M059J (cell line): ENCODE data around the gene TAF1B. TPM values are rescaled to one million over a fixed set of nuclear protein-coding genes. Genes with fewer than 3 reads are reported as not detected.
A peak's percentile ranks its signal among the peaks of the same experiment; 100 is the strongest.

Experiments used
- DNase-seq: peaks from one replicate; pipeline ENCODE4 v3.0.0-alpha.2; 2012; ENCODE audit warnings: low read depth
- total RNA-seq: library from RNA; depleted of rRNA; stranded (reverse); fragments of >200 nt; shearing (Covaris generic); gene quantifications from 2 replicates; pipeline ENCODE4 v1.2.3, GENCODE V29; 2014

Gene TAF1B
- total RNA-seq, 1 experiment from 2014 or later = 30.3 TPM

DNA sequence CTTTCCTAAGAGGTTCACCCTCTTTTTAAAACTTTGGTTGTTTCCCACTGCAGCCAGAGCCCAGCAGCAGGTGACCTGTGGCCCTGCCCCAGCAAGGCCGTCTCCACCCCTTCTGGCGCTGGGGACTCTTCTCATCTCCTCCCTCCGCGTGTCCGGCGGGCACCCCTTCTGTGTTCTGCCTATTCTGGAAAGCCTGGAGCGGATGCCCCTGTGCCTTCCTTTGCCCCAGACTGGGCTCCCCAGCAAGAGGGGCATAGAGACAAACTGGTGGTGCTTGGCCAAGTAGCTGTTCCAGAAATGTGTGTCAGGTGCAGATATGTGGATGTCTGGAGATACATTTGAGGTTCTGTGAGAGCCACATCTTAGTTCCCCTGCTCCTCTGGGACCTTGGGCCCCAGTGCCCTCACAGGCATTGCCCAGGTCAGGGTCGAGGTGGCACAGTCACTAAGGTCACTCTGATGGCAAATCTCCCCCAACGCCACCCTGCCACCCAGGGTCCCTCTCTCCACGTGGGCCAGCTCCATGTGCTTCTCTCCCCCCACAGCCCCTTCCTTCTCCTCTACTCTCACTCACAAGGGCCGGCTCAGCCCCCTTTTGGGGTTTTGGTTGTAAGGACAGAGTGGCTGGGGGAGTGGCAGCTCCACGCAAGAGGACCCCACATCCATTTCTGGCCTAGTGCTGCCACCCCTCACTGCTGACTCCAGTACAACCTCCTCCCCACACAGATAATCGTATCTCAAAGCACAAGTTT, 35.5 kb upstream of the TAF1B start:
- no peak for DNase-seq

DNA sequence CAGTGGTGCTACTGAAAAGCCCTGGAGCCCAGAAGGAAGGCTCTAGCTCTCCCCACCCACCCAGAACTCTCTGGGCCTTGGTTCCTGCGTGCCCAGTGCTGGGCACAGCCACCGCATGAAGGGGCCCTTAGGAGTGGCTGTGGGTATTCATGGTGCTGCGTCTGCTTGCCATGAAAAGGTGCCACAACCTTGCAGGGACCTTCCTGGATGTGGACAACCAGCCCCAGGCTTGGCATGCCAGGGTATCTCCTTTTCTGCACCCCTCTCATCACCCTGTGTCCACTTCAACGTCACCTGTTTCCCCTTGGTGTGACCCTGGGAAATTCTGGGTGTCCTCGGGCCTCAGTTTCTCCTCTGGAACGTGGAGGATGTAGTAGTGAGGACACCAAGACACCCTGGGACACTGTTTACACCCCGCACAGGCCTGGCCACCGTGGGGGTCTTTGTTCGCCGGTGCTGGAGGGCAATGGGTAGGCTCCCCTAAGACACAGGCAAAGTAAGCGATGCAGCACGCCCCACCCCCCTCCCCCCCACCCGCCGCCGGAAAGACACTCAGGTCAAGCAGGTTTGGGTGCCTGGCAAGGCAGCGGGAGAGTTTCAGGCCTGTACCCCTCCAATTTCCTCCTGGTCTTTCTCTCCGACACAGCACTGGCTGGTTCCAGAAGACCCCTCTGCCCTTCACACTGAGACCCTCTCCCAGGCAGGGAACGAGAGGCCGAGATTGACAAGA, 34.8 kb upstream of the TAF1B start:
- DNase-seq = no peak

DNA sequence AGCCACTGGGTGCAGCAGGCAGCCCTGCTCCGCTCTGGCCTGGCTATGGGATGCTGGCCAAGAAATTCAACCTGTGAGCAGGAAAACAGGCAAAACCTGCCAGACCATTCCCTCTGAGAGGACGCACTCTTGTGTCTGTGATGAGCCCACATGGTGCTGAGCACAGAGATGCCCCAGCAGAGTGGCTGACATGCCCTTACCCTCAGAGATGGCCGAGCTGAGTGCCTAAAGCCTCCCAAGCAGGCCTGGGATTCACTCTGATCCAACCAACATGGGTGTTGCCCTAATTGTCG, 34.3 kb upstream of the TAF1B start:
- DNase-seq = no peak

DNA sequence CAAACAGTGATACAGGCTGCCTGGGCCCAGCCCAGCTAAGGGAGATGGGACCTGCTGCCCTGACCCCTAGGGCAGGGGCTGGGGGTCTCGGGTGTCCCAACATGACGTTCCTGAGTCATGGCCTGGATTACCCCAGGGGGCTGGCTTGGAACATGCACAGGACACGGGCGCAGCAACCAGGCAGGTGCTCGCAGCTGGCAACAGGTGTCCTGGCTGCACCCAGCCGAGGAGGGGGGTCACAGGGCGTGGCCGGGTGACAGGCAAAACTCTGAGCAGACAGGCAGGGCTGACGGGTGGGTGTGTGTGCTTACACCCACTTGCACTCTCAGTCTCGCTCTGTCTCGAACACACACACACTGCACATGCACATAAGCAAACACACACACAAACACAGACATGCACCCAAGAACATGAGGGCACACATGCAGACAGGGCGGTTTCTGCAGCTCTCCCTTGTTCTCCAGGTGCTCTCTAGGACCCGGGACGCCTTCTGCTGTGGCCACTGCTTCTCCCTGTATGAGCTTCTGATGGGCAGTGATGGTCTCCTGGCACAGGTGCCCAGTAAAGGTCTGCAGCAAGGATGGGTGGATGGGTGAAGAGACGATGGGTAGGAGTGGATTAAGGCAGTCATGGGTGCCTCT, 33.7 kb upstream of the TAF1B start:
- no peak for DNase-seq

DNA sequence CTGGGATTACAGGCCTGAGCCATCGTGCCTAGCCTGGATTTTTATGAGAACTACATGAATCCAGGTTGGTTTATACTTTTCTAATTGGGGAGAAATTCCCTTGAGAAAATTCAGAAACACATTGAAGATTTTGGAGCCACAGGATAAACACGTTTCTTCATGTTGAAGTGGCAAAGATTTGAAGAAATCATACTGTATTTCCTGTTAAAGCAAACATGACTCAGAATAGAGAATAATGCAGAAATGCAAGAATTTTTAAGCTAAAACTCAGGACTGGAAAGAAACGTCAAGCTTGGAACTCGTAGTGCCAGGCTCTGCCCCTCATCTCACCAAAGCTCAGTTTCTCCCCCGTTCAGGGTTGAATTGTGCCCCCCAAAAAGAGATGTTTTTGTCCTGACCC, 32.1 kb upstream of the TAF1B start:
- no peak for DNase-seq

DNA sequence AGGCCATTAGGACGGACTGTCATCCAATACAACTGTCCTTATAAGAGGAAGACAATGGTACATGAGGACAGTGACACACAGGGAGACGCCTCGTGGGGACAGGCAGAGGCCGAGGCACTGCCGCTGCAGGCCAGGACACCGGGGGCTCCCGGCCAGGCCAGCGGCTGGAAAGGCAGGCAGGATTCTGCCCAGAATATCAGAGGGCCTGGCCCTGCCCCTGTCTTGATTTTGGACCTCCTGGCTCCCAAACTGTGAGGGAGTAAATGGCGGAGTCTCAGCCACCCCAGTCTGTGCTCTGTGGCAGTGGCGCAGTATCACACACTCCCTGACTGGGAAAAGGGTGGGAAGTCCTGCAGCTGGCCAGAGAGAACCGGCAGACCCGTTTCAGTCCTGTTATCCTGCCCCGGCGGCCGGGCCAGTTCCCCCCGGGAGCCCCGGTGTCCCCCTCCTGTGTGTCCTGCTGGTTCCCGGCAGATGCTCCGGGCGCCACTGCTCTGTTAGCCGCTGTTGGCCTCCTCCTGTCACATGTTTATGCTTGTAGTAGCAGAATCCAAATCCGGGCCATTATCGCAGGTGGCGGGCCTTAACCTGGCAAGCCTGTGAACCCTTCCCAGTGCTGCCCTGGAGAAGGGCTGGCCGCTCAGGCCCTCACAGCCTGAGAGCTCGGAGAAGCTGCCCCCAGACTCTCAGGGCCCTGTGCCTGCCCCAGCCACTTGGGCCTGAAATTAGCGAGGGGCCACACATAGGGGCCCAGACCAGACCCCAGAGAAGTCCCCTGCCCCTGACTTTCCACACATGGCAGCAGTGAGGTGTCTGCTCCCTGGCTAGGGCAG, 31.4 kb upstream of the TAF1B start:
- DNase-seq = no peak

DNA sequence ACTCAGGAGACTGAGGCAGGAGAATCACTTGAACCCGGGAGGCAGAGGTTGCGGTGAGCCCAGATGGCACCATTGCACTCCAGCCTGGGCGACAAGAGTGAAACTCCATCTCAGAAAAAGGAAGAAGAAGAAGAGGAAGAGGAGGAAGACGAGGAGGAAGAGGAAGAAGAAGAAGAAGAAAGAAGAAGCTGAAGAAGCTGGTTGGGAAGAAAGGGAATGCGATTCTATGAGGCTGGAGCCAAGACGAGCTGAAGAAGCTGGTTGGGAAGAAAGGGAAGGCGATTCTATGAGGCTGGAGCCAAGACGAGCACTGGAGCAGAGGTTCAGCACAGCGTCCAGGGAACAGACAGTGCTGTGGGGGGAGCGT, 30.3 kb upstream of the TAF1B start:
- DNase-seq = no peak

DNA sequence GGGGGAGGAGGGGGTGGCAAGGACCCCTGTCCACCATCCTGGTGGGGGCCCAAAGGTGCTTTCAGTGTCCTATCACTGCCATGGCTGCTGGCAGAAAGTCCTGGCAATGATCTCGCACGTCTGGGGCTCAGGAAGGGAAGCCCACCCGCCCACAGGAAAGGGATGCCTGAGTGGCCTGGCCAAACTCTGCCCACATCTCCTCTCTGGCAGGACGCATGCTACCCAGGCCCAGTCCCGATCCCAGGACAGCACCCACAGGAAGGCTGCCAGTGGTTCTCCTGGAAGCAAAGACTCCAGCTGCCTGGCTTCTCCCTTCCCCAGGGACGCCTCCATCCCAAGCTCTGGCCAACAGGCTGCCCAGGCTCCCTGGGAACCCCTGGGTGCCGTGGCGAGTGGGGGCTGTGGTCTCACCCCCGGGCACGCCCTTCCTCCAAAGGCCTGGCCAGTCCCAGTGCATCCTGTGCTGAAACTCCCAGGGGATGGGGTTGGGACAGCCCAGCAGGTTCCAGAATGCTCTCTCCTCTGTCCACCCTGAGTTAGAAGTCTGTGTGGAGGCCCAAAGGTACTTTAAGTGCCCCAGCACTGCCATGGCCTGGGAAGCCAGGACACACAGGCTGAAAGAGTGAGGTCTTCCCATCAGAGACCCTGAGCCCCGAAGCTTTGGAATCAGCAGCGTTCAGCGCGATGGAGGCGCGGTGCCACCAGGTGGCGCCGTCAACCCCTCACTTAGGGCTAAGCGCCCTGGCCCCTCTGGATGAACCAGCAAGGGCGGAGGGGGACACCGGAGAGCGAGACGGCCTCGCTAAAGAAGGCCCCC, 29.8 kb upstream of the TAF1B start:
- peak; percentile 48 for DNase-seq

DNA sequence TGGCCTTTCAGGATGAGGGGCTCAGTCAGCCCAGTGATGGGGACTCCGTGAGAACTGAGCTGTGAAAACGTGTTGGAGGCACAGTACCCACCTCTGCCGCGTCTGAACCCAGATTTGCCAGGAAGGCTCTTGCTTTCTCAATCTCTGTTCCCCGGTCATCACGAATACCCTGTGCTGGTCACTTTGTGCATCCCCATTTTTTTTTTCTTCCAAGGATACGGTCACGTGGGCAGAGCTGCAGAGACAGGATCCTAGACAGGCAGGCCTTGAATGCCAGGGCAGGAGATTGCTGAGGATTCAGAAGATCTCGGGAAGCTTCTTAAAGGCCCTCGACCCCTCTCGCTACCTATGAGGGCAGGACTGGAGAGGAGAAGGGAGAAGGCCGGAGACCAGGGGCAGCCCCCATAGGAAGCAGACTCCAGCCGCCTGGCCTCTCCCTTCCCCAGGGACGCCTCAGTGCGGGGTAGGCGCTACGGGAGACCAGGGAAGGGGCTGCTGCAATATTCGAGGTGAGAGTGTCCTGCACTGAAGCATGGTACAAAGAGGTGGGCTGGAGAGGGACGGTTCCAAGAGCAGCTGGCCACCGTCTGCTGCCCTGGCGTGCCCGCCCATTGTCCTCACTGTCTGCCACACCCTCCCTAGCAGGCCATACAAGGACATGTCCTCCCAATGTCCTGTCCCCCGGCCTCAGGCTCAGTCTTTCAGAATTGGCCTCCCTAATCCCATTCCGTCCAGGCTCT, 29.0 kb upstream of the TAF1B start:
- DNase-seq = no peak

DNA sequence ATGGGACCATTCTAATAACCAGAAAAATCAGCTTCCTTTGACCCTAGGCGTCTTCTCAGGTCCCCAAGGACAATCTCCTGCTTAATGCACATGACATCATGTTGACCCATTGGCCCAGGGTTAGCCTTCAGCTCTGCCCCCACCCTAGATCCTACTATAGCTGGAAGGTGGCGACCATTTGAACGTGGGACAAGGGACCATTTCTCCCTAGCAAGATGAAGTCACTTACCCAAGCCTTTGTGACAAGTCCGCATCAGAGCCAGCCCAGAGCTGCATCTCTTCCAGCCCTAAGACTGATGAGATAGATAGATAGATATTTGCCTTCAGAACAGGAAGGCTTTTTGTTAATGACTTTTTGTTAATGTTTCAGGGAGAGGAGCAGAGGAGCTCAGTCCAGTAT, 28.2 kb upstream of the TAF1B start:
- no peak for DNase-seq

DNA sequence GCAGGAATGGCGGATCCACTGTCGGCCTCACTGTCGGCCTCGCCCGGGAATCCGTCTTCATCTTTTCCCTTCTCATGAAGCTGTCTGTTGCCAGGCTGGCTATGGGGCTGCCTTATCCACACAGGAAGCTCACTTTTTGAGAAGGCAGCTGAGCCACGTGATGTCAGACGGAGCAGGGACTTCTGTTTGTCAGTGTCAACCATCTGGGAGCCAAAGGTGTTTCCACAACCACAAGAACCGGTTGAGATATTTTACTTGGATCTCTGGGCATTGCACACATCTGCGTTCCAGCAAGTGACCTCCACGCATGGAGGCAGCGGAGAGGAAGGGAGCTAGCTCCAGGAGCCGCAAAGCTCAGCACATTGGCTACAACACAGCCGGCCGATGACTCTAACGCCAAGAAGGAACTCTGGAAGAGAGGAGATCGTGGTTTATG, 27.4 kb upstream of the TAF1B start:
- no peak for DNase-seq

DNA sequence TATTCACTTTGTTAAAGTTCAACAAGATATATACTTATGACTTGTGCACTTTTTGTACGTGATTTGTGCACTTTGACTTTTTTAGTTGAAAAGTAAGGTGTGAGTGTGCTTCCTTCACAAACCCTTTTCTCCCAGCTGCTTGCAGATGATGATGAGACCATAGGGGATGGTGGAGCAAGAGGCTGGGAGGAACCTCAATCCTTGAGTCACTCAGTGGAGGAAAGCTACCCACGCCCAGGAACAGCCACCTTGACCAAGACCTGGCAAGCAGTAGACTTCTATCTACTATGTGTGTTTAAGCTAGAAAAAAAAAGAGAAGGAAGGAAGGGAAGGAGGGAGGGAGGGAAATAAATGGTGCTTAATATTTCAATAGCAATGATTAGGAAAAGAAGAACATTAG, 25.2 kb upstream of the TAF1B start:
- DNase-seq = no peak

DNA sequence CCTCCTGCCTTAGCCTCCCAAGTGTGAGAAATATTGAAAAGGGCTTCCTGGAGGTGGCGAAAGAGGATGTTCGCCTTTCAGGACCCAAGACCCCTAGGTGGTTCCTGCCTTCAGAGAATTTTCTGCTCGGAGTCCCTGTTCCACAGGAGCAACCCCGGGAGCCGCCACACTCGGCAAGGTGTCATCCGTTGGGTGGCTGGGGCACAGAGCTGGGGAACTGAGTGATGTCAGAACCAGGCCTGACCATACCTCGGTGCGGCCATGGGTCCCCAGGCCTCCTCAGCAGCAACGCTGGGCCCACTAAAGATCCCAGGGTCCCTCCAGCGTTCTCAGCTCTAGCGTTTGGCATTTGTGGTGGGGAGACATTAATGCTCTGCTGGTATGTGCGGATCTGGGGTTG, 23.7 kb upstream of the TAF1B start:
- no peak for DNase-seq

DNA sequence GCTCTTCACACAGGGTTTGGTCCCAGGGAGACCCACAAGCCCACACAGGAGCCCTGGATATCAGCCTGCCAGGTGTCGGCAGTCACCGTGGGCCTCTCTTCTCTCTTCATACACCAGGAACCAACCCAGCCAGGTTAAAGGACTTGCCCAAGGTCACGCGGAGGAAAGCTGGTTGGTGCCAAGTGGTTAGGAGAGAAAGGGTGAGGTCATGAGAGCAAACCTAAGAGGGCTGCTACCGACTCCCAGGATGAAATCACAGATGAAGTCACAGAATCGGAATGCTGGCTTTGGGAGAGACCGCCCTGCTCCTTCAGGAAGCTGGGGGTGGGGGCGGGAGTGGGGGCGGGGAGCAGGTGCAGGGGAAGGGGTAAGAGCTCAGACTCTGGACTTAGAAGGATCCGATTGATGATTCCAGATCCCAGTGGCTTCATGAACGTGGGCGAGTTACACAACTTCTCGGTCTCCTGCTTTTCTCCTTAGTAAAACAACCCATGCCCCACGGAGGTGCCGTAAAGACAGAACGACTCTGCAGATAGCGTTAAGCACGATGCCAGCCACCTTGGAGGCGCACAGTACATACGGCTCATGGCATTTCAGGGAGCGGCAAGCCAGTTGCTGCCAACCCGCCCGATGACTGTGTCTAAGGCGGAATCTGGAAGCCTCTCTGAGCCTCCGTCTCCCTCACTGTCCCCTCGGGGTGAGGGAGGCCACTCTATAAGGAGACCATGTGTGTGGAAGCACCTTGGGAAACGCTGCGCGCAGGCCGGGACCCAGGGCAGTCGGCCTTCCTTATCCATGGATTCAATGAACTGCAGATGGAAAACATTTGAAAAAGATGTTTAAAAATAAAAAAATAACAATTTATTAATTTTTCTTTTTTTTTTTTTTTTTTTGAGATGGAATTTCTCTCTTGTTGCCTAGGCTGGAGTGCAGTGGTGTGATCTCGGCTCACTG, 23.0 kb upstream of the TAF1B start:
- DNase-seq = peak; percentile 70

DNA sequence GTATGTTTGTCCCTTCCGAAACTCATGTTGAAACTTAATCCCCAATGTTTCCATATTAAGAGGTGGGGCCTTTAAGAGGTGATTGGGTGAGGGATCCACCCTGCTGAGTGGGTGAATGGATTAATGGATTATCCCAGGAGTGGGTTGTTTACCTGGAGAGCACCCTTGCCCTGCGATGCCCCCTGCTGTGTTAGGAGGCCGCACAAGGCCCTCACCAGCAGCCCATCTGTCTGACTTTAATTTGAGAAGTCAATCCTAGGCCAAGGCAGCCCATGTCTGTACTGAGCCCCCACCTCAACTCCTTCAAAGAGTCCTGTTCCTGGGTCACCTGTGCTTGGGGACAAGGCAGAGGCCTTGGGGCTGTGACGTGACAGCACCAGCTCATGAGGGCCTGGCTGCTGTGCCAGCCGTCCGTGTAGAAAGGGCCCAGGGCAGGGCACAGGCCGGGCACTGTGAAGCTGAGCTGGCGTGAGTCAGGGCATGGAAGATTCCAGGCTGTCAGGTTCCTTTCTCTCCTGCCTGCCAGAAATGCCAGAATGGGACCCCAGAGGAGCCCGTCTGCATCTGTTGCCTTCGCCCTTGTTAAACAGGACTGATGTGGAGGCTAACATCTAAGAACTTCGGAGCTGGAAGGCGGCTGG, 21.3 kb upstream of the TAF1B start:
- DNase-seq = no peak

DNA sequence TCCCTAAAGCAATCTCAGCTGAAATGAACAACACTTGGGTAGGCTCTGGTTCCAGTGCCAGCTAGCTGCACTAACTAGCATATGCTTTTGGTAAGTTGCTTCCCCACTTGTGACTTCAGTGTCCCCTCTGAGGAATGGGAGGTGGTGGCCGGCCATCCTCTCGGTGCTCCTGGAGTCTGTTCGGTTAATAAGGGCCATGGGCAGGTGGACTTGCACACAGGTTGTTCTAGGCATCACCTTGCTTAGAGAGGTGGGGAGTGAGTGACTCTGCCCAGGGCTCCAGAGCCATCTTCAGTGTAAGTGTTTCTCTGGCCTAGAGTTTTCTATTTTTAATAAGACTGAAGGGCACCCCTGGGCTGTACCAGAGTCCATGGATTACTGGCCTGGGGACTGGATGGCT, 18.8 kb upstream of the TAF1B start:
- DNase-seq = no peak

DNA sequence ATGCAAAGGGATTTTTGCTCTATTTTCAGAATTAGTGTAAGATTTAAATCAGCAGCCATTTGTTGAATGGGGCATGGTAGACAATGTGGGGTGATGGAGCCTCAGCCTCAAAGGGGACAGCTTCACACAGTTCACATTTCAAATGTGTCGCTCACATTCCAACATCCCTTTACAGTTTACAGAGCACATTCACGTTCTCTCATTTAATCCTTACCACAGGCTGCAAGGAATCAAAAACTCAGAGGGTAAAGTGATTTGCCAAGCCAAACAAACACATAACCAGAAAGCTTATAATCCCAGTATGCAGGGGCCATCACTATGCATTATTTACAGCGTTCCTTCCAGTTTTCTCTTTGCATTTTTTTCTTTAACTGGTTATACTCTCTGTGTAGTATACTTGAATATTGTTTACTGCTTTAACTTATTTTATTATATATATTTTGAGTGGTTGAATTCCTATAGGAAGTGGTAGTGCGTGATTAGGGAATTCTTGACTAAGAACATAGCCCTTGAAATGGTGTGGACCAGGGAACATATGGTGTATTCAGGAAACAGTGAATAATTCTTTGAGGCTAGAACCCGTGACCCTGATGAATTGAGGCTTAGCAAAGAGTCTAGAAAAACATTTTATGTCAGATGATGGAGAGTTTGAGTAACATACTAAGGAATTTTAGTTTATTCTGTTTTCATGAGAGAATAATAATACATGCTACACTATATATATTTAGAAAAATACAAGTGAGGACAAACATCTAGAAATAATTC, 18.1 kb upstream of the TAF1B start:
- no peak for DNase-seq

DNA sequence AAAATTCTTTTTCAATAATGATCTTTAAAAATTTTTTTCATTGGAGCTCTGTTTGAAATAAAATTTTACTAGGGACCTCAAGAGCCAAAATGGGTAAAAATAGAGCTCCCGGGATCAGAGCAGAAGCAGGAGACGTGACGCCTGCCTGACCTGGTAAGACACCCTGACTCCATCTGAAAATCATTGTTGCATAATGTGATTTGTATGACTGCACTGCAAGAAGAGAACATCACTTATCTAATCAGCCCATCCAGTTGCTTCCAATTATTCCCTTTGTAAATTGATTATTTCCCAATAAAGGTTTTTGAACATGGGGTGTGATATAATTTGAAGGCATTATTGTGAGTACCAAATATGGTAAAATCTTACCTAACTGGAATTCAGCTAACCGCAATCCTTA, 17.1 kb upstream of the TAF1B start:
- DNase-seq = no peak
